ENCODE measurements around the gene PDCD4.

Gene PDCD4

DNA sequence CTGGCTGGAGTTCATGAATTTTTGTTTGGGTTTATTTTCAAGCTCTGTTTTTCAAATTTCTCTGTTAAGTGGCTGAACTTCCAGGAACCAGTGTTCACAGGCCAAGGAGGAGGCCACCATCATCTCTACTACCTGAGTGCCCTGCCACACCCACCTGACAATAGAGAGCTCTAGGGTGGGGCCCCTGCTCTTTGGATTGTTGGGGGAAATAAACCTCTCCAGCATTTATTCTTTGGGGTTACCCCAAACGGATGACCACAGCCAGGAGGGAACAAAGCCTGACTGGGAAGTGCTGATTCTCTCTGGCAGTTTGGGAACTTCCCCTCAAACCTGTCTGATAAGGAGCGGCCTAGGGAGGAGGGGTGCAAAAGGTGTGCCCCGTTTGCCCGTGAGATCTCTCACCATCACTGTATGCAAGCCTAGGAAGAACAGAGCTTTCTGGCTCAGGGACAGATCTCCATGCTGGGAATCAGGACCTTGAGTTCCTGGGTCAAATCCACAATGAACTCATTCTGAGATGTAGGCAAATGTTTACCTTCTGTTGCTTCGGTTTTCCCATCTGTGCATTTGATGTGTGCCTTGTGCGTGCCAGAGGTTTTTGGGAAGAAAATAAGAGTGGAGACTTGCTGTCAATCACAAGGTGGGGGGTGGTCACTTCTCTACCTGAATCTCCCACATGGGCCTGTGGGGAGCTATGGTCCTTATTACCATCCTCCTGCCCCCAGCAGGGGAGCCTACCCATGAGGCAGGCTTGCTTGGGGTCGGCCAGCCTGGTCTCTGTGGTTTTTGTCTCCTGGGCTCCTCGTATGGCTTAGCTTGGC is 27.7 kb upstream of the PDCD4 start:
- POLR2A ChIA-PET, result interaction anchor here (0.7 to 1.2 kb wide), 2 partner anchors 27 to 28 kb away, joined by 3 to 4 read pairs; partner anchors contain the start of gene PDCD4
- no peak for TF ChIP-seq FOXK2 (IDR thresholded peaks at IDR 0.05)
- peak; percentile 37; the same call in 1 of the 2 replicates for TF ChIP-seq PKNOX1 (IDR thresholded peaks at IDR 0.05)
- CTCF ChIA-PET, result no interaction called here
- no peak for DNase-seq (ENCODE audit: extremely low spot score)

GRCh38 chr10:110844617-110844881 is 27.2 kb upstream of the PDCD4 start:
- no peak for DNase-seq (ENCODE audit: extremely low spot score)
- CTCF ChIA-PET, result no interaction called here
- POLR2A ChIA-PET, result interaction anchor here (0.7 kb wide), 1 partner anchor 27 kb away, joined by 3 read pairs; the partner anchor contains the start of gene PDCD4
- TF ChIP-seq BHLHE40 (IDR thresholded peaks at IDR 0.05; ENCODE audit: borderline replicate concordance) (no peak), FOXM1 (IDR thresholded peaks at IDR 0.05; ENCODE audit: borderline replicate concordance) (no peak), ELF4 (IDR thresholded peaks at IDR 0.05) (no peak), PKNOX1 (IDR thresholded peaks at IDR 0.05) (no peak), HDGF (IDR thresholded peaks at IDR 0.05; ENCODE audit: borderline replicate concordance) (no peak), SUZ12 (IDR thresholded peaks at IDR 0.05) (no peak), TARDBP (IDR thresholded peaks at IDR 0.05) (no peak), LEF1 (IDR thresholded peaks at IDR 0.05; ENCODE audit: borderline replicate concordance) (no peak), CTBP1 (IDR thresholded peaks at IDR 0.05; ENCODE audit: borderline replicate concordance) (no peak)

DNA sequence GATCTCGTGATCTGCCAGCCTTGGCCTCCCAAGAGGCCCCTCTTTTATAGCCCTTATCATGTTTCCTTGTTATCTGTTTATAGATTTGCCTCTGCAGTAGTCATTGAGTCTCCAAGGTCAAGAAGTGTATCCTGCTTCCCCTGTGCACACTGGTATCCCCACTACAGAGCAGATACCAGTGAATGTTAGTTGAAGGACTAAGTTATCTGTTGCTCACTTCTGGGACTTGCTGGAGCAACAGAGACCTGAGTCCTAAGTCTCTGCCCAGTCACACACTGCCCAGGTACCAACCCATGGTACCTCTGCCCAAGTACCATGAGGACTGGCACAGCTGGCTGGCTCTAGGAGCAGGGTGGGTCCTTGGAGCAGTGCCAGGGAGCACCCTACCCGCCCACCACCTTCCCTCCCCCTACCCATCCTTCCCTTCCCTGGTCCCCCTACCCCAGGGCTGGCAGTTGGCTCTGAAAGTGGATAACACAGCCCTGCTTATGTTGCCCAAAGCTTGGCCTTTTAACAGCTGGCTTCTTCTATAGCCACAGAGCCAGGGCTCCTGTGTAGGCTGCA is 26.5 kb upstream of the PDCD4 start:
- POLR2A ChIA-PET, result no interaction called here
- DNase-seq (ENCODE audit: extremely low spot score), result no peak
- CTCF ChIA-PET, result no interaction called here
- TF ChIP-seq LEF1 (IDR thresholded peaks at IDR 0.05; ENCODE audit: borderline replicate concordance) (no peak), L3MBTL2 (conservative IDR thresholded peaks at IDR 0.05) (no peak)

GRCh38 chr10:110845756-110846620 is 25.7 kb upstream of the PDCD4 start:
- no peak for TF ChIP-seq ARNT (IDR thresholded peaks at IDR 0.05)
- no peak for TF ChIP-seq ZNF384 (IDR thresholded peaks at IDR 0.05)
- no peak for TF ChIP-seq FOXK2 (IDR thresholded peaks at IDR 0.05)
- no peak for TF ChIP-seq NFRKB (IDR thresholded peaks at IDR 0.05)
- no peak for TF ChIP-seq FOXM1 (IDR thresholded peaks at IDR 0.05; ENCODE audit: borderline replicate concordance)
- no peak for TF ChIP-seq PKNOX1 (IDR thresholded peaks at IDR 0.05)
- TF ChIP-seq FOXA1 (IDR thresholded peaks at IDR 0.05), result no peak
- TF ChIP-seq SP1 (IDR thresholded peaks at IDR 0.05), result no peak
- TF ChIP-seq LEF1 (IDR thresholded peaks at IDR 0.05; ENCODE audit: borderline replicate concordance), result no peak
- TF ChIP-seq SUZ12 (IDR thresholded peaks at IDR 0.05), result no peak
- no peak for TF ChIP-seq ELF4 (IDR thresholded peaks at IDR 0.05)
- no peak for TF ChIP-seq CTBP1 (IDR thresholded peaks at IDR 0.05; ENCODE audit: borderline replicate concordance)
- no peak for TF ChIP-seq HDGF (IDR thresholded peaks at IDR 0.05; ENCODE audit: borderline replicate concordance)
- TF ChIP-seq L3MBTL2 (conservative IDR thresholded peaks at IDR 0.05), result no peak
- no peak for TF ChIP-seq TARDBP (IDR thresholded peaks at IDR 0.05)
- no peak for TF ChIP-seq BHLHE40 (IDR thresholded peaks at IDR 0.05; ENCODE audit: borderline replicate concordance)
- ChIA-PET CTCF (no interaction called here), POLR2A (no interaction called here)
- no peak for DNase-seq (ENCODE audit: extremely low spot score)

- TF ChIP-seq FOXM1 (IDR thresholded peaks at IDR 0.05; ENCODE audit: borderline replicate concordance), result no peak
- no peak for TF ChIP-seq ZNF384 (IDR thresholded peaks at IDR 0.05)
- no peak for TF ChIP-seq FOXK2 (IDR thresholded peaks at IDR 0.05)
- ChIA-PET POLR2A (no interaction called here), CTCF (no interaction called here)
- no peak for DNase-seq (ENCODE audit: extremely low spot score)
Observed at GRCh38 chr10:110847374-110847773, 24.4 kb upstream of the PDCD4 start.

GRCh38 chr10:110848106-110848505 is 23.6 kb upstream of the PDCD4 start:
- ChIA-PET CTCF (no interaction called here), POLR2A (no interaction called here)
- DNase-seq (ENCODE audit: extremely low spot score), result no peak
- TF ChIP-seq TARDBP (IDR thresholded peaks at IDR 0.05) (no peak), NFRKB (IDR thresholded peaks at IDR 0.05) (no peak), PKNOX1 (IDR thresholded peaks at IDR 0.05) (no peak), SP1 (IDR thresholded peaks at IDR 0.05) (no peak), ARNT (IDR thresholded peaks at IDR 0.05) (no peak), FOXA1 (IDR thresholded peaks at IDR 0.05) (no peak), CTBP1 (IDR thresholded peaks at IDR 0.05; ENCODE audit: borderline replicate concordance) (no peak), BHLHE40 (IDR thresholded peaks at IDR 0.05; ENCODE audit: borderline replicate concordance) (no peak), LEF1 (IDR thresholded peaks at IDR 0.05; ENCODE audit: borderline replicate concordance) (no peak), SUZ12 (IDR thresholded peaks at IDR 0.05) (no peak), FOXM1 (IDR thresholded peaks at IDR 0.05; ENCODE audit: borderline replicate concordance) (no peak)

Measured in HEK293T (cell line).